Measurements from ENCODE around the gene SLAMF9.

Gene SLAMF9

GRCh38 chr1:159979257-159979656, 25.2 kb upstream of the SLAMF9 start:
- no peak for DNase-seq (ENCODE audit: low read depth)
- no peak for TF ChIP-seq CTCF (IDR thresholded peaks at IDR 0.05; ENCODE audit: low read length, missing control alignments)
- no peak overlapping the region for H3K4me3 ChIP-seq (replicated peaks; ENCODE audit: low read depth, low read length)

GRCh38 chr1:159978107-159978398, 24.0 kb upstream of the SLAMF9 start:
- TF ChIP-seq CTCF (IDR thresholded peaks at IDR 0.05; ENCODE audit: low read length, missing control alignments): no peak
- H3K4me3 ChIP-seq (replicated peaks; ENCODE audit: low read depth, low read length): no peak overlapping the region
- DNase-seq (ENCODE audit: low read depth): no peak

GRCh38 chr1:159977364-159978106, 23.5 kb upstream of the SLAMF9 start:
- no peak for DNase-seq (ENCODE audit: low read depth)
- no peak for TF ChIP-seq CTCF (IDR thresholded peaks at IDR 0.05; ENCODE audit: low read length, missing control alignments)
- H3K4me3 ChIP-seq (replicated peaks; ENCODE audit: low read depth, low read length): no peak overlapping the region

GRCh38 chr1:159974350-159974965, 20.4 kb upstream of the SLAMF9 start:
- TF ChIP-seq CTCF (IDR thresholded peaks at IDR 0.05; ENCODE audit: low read length, missing control alignments): no peak
- no peak overlapping the region for H3K4me3 ChIP-seq (replicated peaks; ENCODE audit: low read depth, low read length)
- DNase-seq (ENCODE audit: low read depth): no peak

- DNase-seq (ENCODE audit: low read depth): no peak
- no peak overlapping the region for H3K4me3 ChIP-seq (replicated peaks; ENCODE audit: low read depth, low read length)
- TF ChIP-seq CTCF (IDR thresholded peaks at IDR 0.05; ENCODE audit: low read length, missing control alignments): no peak
Measured at GRCh38 chr1:159973350-159973940, 19.4 kb upstream of the SLAMF9 start.

GRCh38 chr1:159972443-159973205, 18.6 kb upstream of the SLAMF9 start:
- H3K4me3 ChIP-seq (replicated peaks; ENCODE audit: low read depth, low read length): no peak overlapping the region
- no peak for TF ChIP-seq CTCF (IDR thresholded peaks at IDR 0.05; ENCODE audit: low read length, missing control alignments)
- no peak for DNase-seq (ENCODE audit: low read depth)
